ENCODE data around the gene SV2C.

The SV2C gene

GRCh38 chr5:76388236-76388635, 305.1 kb downstream of the SV2C start:
- no peak for DNase-seq

GRCh38 chr5:76388791-76389512, 305.8 kb downstream of the SV2C start:
- DNase-seq, result no peak

- no peak for DNase-seq
Observed at GRCh38 chr5:76389513-76390154, 306.5 kb downstream of the SV2C start.

- no peak for DNase-seq
Observed at GRCh38 chr5:76391014-76391413, 307.8 kb downstream of the SV2C start.

- DNase-seq, result no peak
Observed at GRCh38 chr5:76393035-76393680, 310.0 kb downstream of the SV2C start.

- DNase-seq, result no peak
Observed at GRCh38 chr5:76397200-76397599, 314.0 kb downstream of the SV2C start.

GRCh38 chr5:76399268-76399667, 316.1 kb downstream of the SV2C start:
- no peak for DNase-seq

GRCh38 chr5:76400466-76400865, 317.3 kb downstream of the SV2C start:
- no peak for DNase-seq

- peak; percentile 62 for DNase-seq
Observed at GRCh38 chr5:76401801-76402250, 318.6 kb downstream of the SV2C start.

- DNase-seq, result peak; percentile 86
Observed at GRCh38 chr5:76402251-76402885, 319.2 kb downstream of the SV2C start.

GRCh38 chr5:76402886-76403765, 319.9 kb downstream of the SV2C start, which contains the start of gene IQGAP2:
TSS of gene IQGAP2 (plus strand) at chr5:76403285. CDS start at chr5:76403546, 261 bp downstream.
- peak; percentile 95 for DNase-seq
